DND-41 (cell line): ENCODE measurements around the gene NRCAM.

Experiments used
- ATAC-seq: fragments of 200-7000 bp; cut with Tn5 transposase; 3 replicates; pipeline ENCODE4 v1.9.1; 2021; ENCODE audit warnings: low read depth; ENCODE audit not compliant: insufficient read depth
- DNase-seq: peaks from one replicate; pipeline ENCODE4 v3.0.0-alpha.2; 2020
- H2AFZ ChIP-seq: 2 replicates; pipeline ENCODE4 v1.6.0; 2012; ENCODE audit warnings: low read depth, low read length
- H3K27ac ChIP-seq: 2 replicates; pipeline ENCODE4 v1.5.1; 2012; ENCODE audit warnings: low read length, inconsistent platforms
- H3K27me3 ChIP-seq: fragments of 200-600 bp; sonication (generic); 2 replicates; pipeline ENCODE4 v1.6.0; 2012; ENCODE audit warnings: low read length, mild to moderate bottlenecking, inconsistent platforms; ENCODE audit not compliant: insufficient read depth, poor library complexity
- H3K36me3 ChIP-seq: 2 replicates; pipeline ENCODE4 v1.5.1; 2012; ENCODE audit warnings: low read length, inconsistent platforms; ENCODE audit not compliant: insufficient read depth
- H3K4me1 ChIP-seq: 2 replicates; pipeline ENCODE4 v1.5.1; 2012; ENCODE audit warnings: mild to moderate bottlenecking, low read length; ENCODE audit not compliant: insufficient read depth
- H3K4me2 ChIP-seq: 2 replicates; pipeline ENCODE4 v1.6.0; 2012; ENCODE audit warnings: mild to moderate bottlenecking, moderate library complexity, low read length, inconsistent platforms; ENCODE audit not compliant: insufficient read depth
- H3K4me3 ChIP-seq, 2 experiments: fragments of 200-600 bp in 1 of 2; shearing (Covaris generic) in 1 of 2; 2 replicates each; pipeline ENCODE4 v1.5.1; 2012 to 2016; ENCODE audit warnings: inconsistent platforms in 2 of 2, low read length in 2 of 2, mild to moderate bottlenecking in 2 of 2, low read depth in 1 of 2, moderate library complexity in 1 of 2
- H3K79me2 ChIP-seq: 2 replicates; pipeline ENCODE4 v1.6.0; 2012; ENCODE audit warnings: low read length, inconsistent platforms; ENCODE audit not compliant: insufficient read depth
- H3K9ac ChIP-seq: 2 replicates; pipeline ENCODE4 v1.6.0; 2012; ENCODE audit warnings: low read depth, mild to moderate bottlenecking, inconsistent platforms, low read length, moderate library complexity
- H3K9me3 ChIP-seq: 2 replicates; pipeline ENCODE4 v1.5.1; 2012; ENCODE audit warnings: low read length, moderate library complexity, mild to moderate bottlenecking, inconsistent platforms; ENCODE audit not compliant: insufficient read depth, severe bottlenecking
- H4K20me1 ChIP-seq: 2 replicates; pipeline ENCODE4 v1.6.0; 2012; ENCODE audit warnings: low read length; ENCODE audit not compliant: insufficient read depth
- EZH2 ChIP-seq: IDR thresholded peaks from 3 replicates; pipeline ENCODE4 v1.6.1; 2012; ENCODE audit warnings: borderline replicate concordance, low read depth, mild to moderate bottlenecking, moderate library complexity, low read length, inconsistent platforms; ENCODE audit not compliant: severe bottlenecking
- TF ChIP-seq, protein P1 (sequence below): IDR thresholded peaks from 2 replicates; pipeline ENCODE4 v1.5.1; 2012; ENCODE audit warnings: borderline replicate concordance, low read length, moderate library complexity, mild to moderate bottlenecking; ENCODE audit not compliant: poor library complexity, severe bottlenecking; ENCODE audit errors: extremely low read depth

Gene NRCAM

DNA sequence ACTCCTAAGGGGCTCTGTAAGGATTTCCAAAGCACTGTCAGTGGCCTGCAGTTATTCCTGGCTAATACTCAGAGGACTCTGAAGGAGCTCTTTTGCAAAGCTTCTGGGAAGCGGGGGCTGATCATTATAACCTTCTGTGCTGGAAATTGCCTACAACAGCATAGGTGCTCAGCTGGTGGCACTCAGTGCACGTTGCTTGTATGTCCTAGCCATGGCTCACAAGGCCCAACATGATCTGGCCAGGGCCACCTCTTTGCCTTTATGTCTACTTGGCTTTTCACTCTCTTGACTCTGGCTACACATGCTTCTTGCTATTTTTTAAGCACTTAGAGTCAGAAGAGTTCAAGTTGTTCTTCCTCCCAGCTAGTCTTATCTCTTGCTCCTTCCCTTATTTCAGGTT is 343.6 kb downstream of the NRCAM start:
- ATAC-seq (no peak), DNase-seq (no peak)
- TF ChIP-seq EZH2 = no peak
- TF ChIP-seq, protein P1, sequence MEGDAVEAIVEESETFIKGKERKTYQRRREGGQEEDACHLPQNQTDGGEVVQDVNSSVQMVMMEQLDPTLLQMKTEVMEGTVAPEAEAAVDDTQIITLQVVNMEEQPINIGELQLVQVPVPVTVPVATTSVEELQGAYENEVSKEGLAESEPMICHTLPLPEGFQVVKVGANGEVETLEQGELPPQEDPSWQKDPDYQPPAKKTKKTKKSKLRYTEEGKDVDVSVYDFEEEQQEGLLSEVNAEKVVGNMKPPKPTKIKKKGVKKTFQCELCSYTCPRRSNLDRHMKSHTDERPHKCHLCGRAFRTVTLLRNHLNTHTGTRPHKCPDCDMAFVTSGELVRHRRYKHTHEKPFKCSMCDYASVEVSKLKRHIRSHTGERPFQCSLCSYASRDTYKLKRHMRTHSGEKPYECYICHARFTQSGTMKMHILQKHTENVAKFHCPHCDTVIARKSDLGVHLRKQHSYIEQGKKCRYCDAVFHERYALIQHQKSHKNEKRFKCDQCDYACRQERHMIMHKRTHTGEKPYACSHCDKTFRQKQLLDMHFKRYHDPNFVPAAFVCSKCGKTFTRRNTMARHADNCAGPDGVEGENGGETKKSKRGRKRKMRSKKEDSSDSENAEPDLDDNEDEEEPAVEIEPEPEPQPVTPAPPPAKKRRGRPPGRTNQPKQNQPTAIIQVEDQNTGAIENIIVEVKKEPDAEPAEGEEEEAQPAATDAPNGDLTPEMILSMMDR = no peak

DNA sequence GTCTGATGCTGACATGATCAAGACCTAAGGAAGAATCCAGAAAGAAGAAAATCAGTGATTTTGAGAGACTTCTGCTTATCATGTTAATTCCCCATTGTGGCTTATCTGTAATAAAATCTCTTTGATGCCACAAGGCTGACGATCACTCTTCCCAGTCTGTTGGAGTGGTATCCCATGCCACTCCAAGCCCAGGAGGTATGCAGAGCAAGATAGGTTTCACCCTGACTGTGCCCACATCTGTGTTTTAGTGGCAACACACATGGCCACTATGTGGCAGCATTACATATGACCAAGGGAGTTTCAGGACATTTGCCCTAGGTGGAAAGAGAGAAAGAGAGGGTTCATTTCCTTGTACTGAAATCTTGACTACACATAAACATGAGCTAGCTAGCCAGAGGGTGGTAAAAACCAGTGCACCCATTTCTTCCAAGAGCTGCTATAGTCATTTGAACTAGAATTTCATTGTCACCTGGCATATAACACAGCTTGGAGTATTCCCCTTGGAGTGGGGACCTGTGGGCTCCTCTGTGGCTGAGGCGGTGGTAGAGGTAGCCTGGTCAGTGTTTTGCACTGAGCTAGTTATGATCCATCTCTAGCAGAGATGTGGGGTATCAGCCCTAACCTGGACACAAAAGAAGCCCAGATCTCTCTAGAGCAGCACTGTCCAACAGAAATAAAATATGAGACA is 346.9 kb downstream of the NRCAM start:
- H3K4me3 ChIP-seq = no peak overlapping the region
- no peak for DNase-seq

More for the DNA sequence above, 343.6 kb downstream of the NRCAM start:
- Histone ChIP-seq H4K20me1 (no peaks in the 10 kb centered on the region), H3K27me3 (no peaks in the 10 kb centered on the region), H3K4me1 (no peaks in the 10 kb centered on the region), H3K27ac (no peak overlapping the region), H3K79me2 (no peaks in the 10 kb centered on the region), H3K4me3 (no peak overlapping the region), H2AFZ (no peak overlapping the region), H3K9ac (no peak overlapping the region), H3K36me3 (no peaks in the 10 kb centered on the region), H3K4me2 (no peak overlapping the region), H3K9me3 (no peaks in the 10 kb centered on the region)

DNA sequence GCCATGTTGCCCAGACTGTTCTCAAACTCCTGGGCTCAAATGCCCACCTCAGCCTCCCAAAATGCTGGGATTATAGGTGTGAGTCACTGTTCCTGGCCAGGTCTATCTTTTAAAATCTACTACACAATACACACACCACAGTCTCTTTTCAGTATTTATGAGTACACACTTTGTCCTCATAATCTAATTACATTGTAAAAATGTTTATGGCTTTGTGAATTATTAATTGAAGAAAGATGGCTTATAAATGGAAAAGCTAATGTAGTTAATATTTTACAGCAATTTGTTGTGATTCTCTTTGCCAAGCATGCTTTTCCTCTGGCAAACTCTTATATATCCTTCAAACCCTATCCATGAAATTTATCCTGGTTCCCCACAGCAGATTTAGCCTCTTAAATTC is 348.1 kb downstream of the NRCAM start:
- Histone ChIP-seq H3K36me3 (no peaks in the 10 kb centered on the region), H3K4me3 (no peak overlapping the region), H2AFZ (no peak overlapping the region), H3K79me2 (no peaks in the 10 kb centered on the region), H3K4me1 (no peaks in the 10 kb centered on the region), H3K9ac (no peak overlapping the region), H3K27ac (no peak overlapping the region), H4K20me1 (no peaks in the 10 kb centered on the region), H3K4me2 (no peak overlapping the region), H3K27me3 (no peaks in the 10 kb centered on the region), H3K9me3 (no peaks in the 10 kb centered on the region)
- no peak for TF ChIP-seq EZH2
- TF ChIP-seq, protein P1 = no peak
- ATAC-seq = no peak
- DNase-seq = no peak

More for the DNA sequence above, 346.9 kb downstream of the NRCAM start:
- Histone ChIP-seq H3K79me2 (no peaks in the 10 kb centered on the region), H3K9ac (no peak overlapping the region), H3K4me2 (no peak overlapping the region), H3K4me1 (no peaks in the 10 kb centered on the region), H3K27me3 (no peaks in the 10 kb centered on the region), H3K9me3 (no peaks in the 10 kb centered on the region), H2AFZ (no peak overlapping the region), H3K27ac (no peak overlapping the region), H3K36me3 (no peaks in the 10 kb centered on the region), H4K20me1 (no peaks in the 10 kb centered on the region)
- TF ChIP-seq EZH2 = no peak
- TF ChIP-seq, protein P1 = peak; percentile 47
- ATAC-seq = no peak
